OCI-LY7 (cell line): ENCODE results near the gene LAMA2. TPM values are rescaled to one million over a fixed set of nuclear protein-coding genes. Genes with fewer than 3 reads are reported as not detected.

Experiments used
- BruUV-seq: library from RNA; stranded (reverse); fragments of 400-500 nt; replicated peaks from 2 replicates; lab custom pipeline; 2021; lab: Mats Ljungman, UMichigan
- CTCF ChIA-PET: fragments of 300-600 bp; sonication (Branson Sonifier 250); formaldehyde crosslinking; loops from one replicate; lab custom pipeline; 2022; ENCODE audit warnings: antibody characterized with exemption; ENCODE audit not compliant: unreplicated experiment; lab: Charles Lee
- POLR2A ChIA-PET: fragments of 300-600 bp; sonication (Branson Sonifier 250); formaldehyde crosslinking; loops from one replicate; lab custom pipeline; 2022; ENCODE audit warnings: antibody characterized with exemption; lab: Charles Lee
- DNase-seq: peaks from one replicate; pipeline ENCODE4 v3.0.0-alpha.2; 2015; ENCODE audit warnings: low spot score
- H2AFZ ChIP-seq: fragments of 200-600 bp; sonication (generic), shearing (Covaris generic); 2 replicates; pipeline ENCODE4 v1.6.1; 2014; ENCODE audit warnings: mild to moderate bottlenecking, antibody characterized with exemption, low read length, moderate library complexity
- H3K27ac ChIP-seq: fragments of 200-600 bp; sonication (generic); 2 replicates; pipeline ENCODE4 v1.5.1; 2014; ENCODE audit warnings: mixed run types, low read depth, mild to moderate bottlenecking, moderate library complexity, low read length, inconsistent platforms; ENCODE audit not compliant: poor library complexity, severe bottlenecking
- H3K36me3 ChIP-seq: fragments of 200-600 bp; sonication (generic); 2 replicates; pipeline ENCODE4 v1.6.1; 2014; ENCODE audit warnings: mild to moderate bottlenecking, antibody characterized with exemption, low read length, moderate library complexity, mixed read lengths; ENCODE audit not compliant: insufficient read depth
- H3K4me1 ChIP-seq: fragments of 200-600 bp; sonication (generic); 2 replicates; pipeline ENCODE4 v1.5.1; 2014; ENCODE audit warnings: mild to moderate bottlenecking, low read length; ENCODE audit not compliant: insufficient read depth, poor library complexity, severe bottlenecking
- H3K4me2 ChIP-seq: fragments of 200-600 bp; sonication (generic); 2 replicates; pipeline ENCODE4 v1.6.1; 2014; ENCODE audit warnings: mild to moderate bottlenecking, low read length
- H3K4me3 ChIP-seq: fragments of 200-600 bp; sonication (generic); 2 replicates; pipeline ENCODE4 v1.5.1; 2014; ENCODE audit warnings: mild to moderate bottlenecking, low read depth, low read length; ENCODE audit not compliant: poor library complexity, severe bottlenecking
- H3K79me2 ChIP-seq: fragments of 200-600 bp; sonication (generic); 2 replicates; pipeline ENCODE4 v1.6.1; 2016; ENCODE audit warnings: low read depth, mild to moderate bottlenecking, low read length, moderate library complexity, mixed read lengths; ENCODE audit not compliant: insufficient read depth
- H3K9me2 ChIP-seq: fragments of 200-600 bp; sonication (generic); 2 replicates; pipeline ENCODE4 v1.6.1; 2016; ENCODE audit warnings: mild to moderate bottlenecking, low read length, mixed read lengths; ENCODE audit not compliant: insufficient read depth
- H3K9me3 ChIP-seq: fragments of 200-600 bp; sonication (generic); 2 replicates; pipeline ENCODE4 v1.6.1; 2014; ENCODE audit warnings: mild to moderate bottlenecking, mixed run types, low read length, mixed read lengths
- H4K20me1 ChIP-seq: fragments of 200-600 bp; sonication (generic); 2 replicates; pipeline ENCODE4 v1.6.1; 2014; ENCODE audit warnings: mild to moderate bottlenecking, antibody characterized with exemption, low read length, moderate library complexity, mixed read lengths; ENCODE audit not compliant: insufficient read depth
- EZH2phosphoT487 ChIP-seq: fragments of 200-600 bp; sonication (generic); IDR thresholded peaks from 2 replicates; pipeline ENCODE4 v1.6.1; 2018; ENCODE audit warnings: low read depth, borderline replicate concordance, mild to moderate bottlenecking, mixed run types, antibody characterized with exemption, low read length, moderate library complexity, mixed read lengths
- intact Hi-C: fragments of 100-400 bp; cut with micrococcal nuclease; formaldehyde crosslinking; loops from one replicate; pipeline ENCODE4 v1.10.0; 2022; ENCODE audit not compliant: unreplicated experiment
- total RNA-seq, 2 experiments: library from RNA; depleted of rRNA in 1 of 2; stranded (reverse); fragments of >200 nt in 1 of 2; shearing (Covaris generic) in 1 of 2; gene quantifications; 2 replicates each; pipeline ENCODE4 v1.2.3, GENCODE V29; 2014 to 2022
- TF ChIP-seq, protein P1 (sequence below): fragments of 200-600 bp; sonication (generic); conservative IDR thresholded peaks from 2 replicates; pipeline ENCODE4 v1.5.1; 2014; ENCODE audit warnings: mild to moderate bottlenecking, antibody characterized with exemption, low read length, moderate library complexity, mixed read lengths

The LAMA2 gene
- total RNA-seq, 2 experiments from 2014 or later = not detected

DNA sequence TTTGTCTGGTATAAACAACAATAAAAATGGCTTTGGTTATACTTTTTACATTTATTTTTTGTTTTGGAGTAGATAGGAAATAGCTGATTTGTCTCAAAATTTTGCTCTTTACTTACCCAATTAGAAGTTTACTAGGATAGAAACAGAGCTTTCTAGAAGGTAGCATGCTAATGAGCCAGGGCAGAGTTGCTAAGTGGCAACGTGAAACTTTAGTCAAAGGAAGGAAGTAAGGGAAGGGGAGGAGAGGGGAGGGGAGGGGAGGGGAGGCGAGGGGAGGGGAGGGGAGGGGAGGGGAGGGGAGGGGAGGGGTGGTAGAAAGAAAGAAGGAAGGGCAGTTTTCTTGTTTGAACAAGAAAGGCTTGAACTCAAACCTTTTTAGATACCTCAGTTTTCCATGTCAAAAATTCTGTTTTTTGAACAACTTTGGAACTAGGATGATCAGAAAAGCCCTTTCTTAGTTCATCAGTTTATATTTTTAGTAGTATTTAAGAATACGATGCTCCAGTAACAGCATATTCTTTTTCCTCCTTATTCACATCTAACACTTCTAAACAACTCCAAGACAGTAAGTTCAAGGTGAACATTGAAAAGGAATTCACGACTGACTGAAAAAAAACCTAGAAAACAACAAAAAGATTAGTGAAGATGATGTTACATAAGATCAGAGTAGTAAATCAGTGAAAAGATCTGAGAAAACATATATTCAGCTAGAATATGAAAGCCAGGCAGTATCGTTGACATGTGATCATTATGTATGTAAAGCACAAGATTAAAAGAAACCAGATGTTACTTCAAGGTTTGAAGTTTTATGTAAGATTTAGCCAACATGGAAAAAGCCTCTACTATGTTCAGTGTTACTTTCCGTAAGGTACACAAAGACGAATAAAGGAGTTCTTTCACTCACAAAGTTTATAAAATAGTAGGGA lies 563.6 kb downstream of the LAMA2 start:
- ChIA-PET CTCF (no interaction called here), POLR2A (no interaction called here)
- no peak overlapping the region for H3K4me3 ChIP-seq

DNA sequence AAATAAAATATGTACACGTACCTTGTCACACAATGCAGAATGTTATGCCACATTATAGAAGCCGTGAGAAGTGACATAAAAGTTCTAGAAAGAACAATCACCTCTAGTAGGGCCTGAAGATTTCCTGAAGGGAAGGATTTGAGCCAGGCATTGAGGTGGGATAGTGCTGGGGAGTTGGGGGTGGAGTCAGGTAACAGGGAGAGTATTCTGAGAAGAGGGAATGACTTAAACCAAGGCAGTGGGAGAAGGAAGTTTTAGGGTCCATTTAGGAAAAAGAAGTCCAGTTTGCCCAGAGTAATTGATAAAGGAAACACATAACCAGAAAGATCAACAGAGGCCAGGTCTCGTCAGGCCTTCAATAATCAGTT lies 564.2 kb downstream of the LAMA2 start:
- no TSS peak for BruUV-seq
- intact Hi-C loops = no loop called here
- no peak for DNase-seq
- Histone ChIP-seq H3K79me2 (no peaks in the 10 kb centered on the region), H2AFZ (no peak overlapping the region), H3K4me2 (no peak overlapping the region), H3K36me3 (no peaks in the 10 kb centered on the region), H3K9me2 (no peaks in the 10 kb centered on the region), H4K20me1 (no peaks in the 10 kb centered on the region), H3K9me3 (no peaks in the 10 kb centered on the region), H3K4me1 (no peaks in the 10 kb centered on the region), H3K27ac (no peak overlapping the region), H3K4me3 (no peak overlapping the region)
- ChIA-PET CTCF (no interaction called here), POLR2A (no interaction called here)
- TF ChIP-seq EZH2phosphoT487 = no peak
- TF ChIP-seq, protein P1, sequence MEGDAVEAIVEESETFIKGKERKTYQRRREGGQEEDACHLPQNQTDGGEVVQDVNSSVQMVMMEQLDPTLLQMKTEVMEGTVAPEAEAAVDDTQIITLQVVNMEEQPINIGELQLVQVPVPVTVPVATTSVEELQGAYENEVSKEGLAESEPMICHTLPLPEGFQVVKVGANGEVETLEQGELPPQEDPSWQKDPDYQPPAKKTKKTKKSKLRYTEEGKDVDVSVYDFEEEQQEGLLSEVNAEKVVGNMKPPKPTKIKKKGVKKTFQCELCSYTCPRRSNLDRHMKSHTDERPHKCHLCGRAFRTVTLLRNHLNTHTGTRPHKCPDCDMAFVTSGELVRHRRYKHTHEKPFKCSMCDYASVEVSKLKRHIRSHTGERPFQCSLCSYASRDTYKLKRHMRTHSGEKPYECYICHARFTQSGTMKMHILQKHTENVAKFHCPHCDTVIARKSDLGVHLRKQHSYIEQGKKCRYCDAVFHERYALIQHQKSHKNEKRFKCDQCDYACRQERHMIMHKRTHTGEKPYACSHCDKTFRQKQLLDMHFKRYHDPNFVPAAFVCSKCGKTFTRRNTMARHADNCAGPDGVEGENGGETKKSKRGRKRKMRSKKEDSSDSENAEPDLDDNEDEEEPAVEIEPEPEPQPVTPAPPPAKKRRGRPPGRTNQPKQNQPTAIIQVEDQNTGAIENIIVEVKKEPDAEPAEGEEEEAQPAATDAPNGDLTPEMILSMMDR = no peak

More for the DNA sequence above, 563.6 kb downstream of the LAMA2 start:
- Histone ChIP-seq H3K4me1 (no peaks in the 10 kb centered on the region), H3K79me2 (no peaks in the 10 kb centered on the region), H2AFZ (no peak overlapping the region), H3K9me2 (no peaks in the 10 kb centered on the region), H3K9me3 (no peaks in the 10 kb centered on the region), H4K20me1 (no peaks in the 10 kb centered on the region), H3K27ac (no peak overlapping the region), H3K36me3 (no peaks in the 10 kb centered on the region), H3K4me2 (no peak overlapping the region)
- no TSS peak for BruUV-seq
- no peak for DNase-seq
- TF ChIP-seq, protein P1 = no peak
- TF ChIP-seq EZH2phosphoT487 = no peak
- intact Hi-C loops = no loop called here

DNA sequence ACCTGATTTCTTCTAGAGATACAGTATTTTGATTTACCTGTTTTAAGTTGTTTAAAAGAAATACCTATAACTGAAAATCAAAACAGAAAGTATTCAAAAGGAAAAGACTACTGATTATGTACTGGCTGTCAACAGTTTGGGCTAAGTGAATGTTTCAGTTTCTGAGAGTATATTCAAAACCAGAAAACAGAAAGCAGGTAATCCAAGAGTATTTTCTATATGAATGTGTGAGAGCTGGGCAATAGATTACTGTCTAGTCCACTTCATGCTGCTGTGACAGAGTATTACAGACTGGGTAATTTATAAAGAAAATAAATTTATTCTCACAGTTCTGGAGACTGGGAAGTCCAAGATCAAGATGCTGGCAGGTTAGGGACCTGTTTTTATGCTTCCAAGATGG lies 566.0 kb downstream of the LAMA2 start:
- Histone ChIP-seq H3K9me2 (no peaks in the 10 kb centered on the region), H3K36me3 (no peaks in the 10 kb centered on the region), H3K79me2 (no peaks in the 10 kb centered on the region), H3K9me3 (no peaks in the 10 kb centered on the region), H3K4me1 (no peaks in the 10 kb centered on the region), H3K4me3 (no peak overlapping the region), H3K27ac (no peak overlapping the region), H3K4me2 (no peak overlapping the region), H4K20me1 (no peaks in the 10 kb centered on the region), H2AFZ (no peak overlapping the region)
- ChIA-PET POLR2A (no interaction called here), CTCF (no interaction called here)
- TF ChIP-seq EZH2phosphoT487 = no peak
- TF ChIP-seq, protein P1 = no peak
- intact Hi-C loops = no loop called here
- BruUV-seq = no TSS peak
- no peak for DNase-seq
